ENCODE data around the gene FOXJ1.

DNA sequence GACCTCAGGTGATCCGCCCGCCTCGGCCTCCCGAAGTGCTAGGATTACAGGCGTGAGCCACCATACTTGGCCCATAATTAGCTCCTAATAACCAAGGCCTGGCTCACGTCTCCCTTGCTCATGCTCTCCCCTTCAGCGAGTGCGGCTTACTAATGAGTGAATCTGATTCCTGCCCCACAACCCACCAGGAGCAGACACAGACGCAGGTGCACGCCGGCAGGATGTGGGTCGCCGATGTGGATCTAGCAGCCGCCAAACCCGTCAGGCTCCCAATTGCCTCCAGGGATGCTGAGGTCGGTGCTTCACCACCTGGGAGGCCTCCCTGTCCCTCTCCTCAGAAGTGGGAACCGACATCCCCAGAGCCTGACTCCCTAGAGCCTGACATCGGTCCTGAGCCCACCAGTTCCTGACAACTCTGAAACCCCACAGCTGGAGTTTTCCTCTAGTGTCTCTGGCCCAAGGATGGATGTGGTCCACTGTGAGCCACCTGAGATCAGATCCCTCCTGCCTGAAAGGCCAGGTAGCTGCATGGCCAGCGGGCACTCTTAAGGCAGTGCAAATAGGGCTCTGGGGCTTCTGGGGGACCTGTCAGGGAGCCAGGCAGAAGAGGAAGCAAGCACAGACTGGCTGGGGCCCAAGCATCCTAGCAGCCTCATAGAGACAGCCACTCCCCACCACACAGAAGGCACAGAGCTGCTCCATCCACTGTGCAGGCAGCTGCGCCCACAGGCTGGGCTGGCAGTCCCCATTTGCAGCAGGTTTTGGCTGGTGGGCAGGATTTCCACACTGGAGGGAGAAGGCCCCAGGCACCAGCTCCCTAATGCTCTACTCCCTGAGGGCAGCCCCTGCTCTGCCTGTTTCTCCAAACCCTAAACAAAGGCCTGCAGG is 48.3 kb downstream of the FOXJ1 start:
- no peak for TF ChIP-seq EZH2 (IDR thresholded peaks at IDR 0.05; ENCODE audit: low read depth, low read length, severe bottlenecking)
- TF ChIP-seq, protein P1, sequence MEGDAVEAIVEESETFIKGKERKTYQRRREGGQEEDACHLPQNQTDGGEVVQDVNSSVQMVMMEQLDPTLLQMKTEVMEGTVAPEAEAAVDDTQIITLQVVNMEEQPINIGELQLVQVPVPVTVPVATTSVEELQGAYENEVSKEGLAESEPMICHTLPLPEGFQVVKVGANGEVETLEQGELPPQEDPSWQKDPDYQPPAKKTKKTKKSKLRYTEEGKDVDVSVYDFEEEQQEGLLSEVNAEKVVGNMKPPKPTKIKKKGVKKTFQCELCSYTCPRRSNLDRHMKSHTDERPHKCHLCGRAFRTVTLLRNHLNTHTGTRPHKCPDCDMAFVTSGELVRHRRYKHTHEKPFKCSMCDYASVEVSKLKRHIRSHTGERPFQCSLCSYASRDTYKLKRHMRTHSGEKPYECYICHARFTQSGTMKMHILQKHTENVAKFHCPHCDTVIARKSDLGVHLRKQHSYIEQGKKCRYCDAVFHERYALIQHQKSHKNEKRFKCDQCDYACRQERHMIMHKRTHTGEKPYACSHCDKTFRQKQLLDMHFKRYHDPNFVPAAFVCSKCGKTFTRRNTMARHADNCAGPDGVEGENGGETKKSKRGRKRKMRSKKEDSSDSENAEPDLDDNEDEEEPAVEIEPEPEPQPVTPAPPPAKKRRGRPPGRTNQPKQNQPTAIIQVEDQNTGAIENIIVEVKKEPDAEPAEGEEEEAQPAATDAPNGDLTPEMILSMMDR (IDR thresholded peaks at IDR 0.05; ENCODE audit: control extremely low read depth in 1 of 3, insufficient read depth in 1 of 3, low read depth in 1 of 3, low read length in 3 of 3), result no peak
- TF ChIP-seq TAF1 (IDR thresholded peaks at IDR 0.05; ENCODE audit: low read depth, low read length), result no peak
- TF ChIP-seq, protein P2, sequence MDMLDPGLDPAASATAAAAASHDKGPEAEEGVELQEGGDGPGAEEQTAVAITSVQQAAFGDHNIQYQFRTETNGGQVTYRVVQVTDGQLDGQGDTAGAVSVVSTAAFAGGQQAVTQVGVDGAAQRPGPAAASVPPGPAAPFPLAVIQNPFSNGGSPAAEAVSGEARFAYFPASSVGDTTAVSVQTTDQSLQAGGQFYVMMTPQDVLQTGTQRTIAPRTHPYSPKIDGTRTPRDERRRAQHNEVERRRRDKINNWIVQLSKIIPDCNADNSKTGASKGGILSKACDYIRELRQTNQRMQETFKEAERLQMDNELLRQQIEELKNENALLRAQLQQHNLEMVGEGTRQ (IDR thresholded peaks at IDR 0.05; ENCODE audit: low read length), result no peak
- TF ChIP-seq JUN (IDR thresholded peaks at IDR 0.05; ENCODE audit: low read depth, low read length), result no peak
- no peak for TF ChIP-seq POLR2A (IDR thresholded peaks at IDR 0.05; ENCODE audit: control extremely low read depth in 1 of 2, low read depth in 2 of 2, low read length in 2 of 2)
- no peak for TF ChIP-seq MAFK (IDR thresholded peaks at IDR 0.05; ENCODE audit: low read depth, low read length)
- TF ChIP-seq JUND (IDR thresholded peaks at IDR 0.05; ENCODE audit: low read length), result no peak
- TF ChIP-seq, protein P3, sequence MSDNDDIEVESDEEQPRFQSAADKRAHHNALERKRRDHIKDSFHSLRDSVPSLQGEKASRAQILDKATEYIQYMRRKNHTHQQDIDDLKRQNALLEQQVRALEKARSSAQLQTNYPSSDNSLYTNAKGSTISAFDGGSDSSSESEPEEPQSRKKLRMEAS (IDR thresholded peaks at IDR 0.05), result no peak

All from H1 (cell line).